Measurements from ENCODE around the gene SZT2.

Gene SZT2

DNA sequence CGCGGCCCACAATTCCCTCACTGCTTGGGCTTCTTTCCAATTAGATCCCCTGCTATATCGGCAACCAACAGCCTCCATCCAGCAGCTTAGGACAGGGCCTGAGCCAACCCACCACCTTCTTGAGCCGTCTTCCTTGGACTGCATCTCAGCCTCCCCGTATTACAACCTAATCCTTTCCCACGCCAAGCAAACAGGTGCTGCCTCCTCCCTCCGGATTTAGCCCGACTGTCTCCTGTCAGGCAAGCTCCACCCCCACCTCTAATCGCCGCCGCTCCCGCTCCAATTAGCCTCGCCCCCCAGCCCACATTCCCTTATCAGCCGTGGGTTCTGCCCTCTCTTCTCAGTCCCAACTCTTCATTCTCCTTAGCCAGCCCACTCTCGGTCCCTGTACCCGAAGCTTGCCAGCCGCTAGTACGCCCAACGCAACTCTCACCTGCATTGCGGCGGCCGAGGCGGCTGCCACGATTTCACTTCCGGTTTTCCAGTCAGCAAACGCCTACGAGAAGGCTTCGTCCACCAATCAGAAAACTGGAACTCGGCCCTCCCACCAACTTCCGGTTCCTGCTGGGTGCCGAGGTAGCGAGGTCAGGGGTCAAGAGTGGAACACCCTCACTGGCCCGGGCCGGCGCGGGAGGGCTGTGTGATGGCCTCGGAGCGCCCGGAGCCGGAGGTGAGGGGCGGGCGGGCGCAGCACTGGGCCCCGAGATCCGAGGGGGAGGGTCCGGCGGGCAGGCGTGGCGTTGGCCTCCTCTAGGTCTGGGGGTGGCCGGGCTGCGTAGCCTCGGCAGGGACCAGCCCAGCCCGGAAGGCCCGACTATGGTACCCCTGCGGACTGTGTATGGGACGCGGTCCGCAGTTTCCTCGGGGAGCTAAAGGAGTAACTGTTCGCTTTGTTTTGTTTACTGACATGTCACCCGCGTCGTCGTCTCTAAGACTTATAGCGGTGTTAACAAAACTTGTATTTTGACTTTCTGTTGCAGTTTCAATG, at the start of gene SZT2, which contains the start of gene MED8:
SZT2 (plus strand) TSS at position 574 of the 988 bp plus-strand sequence; CDS start at position 644, 70 bp downstream.
MED8 (minus strand) TSS at position 475 of the 988 bp plus-strand sequence; CDS start at position 439, 36 bp downstream.
- peak; percentile 87 for DNase-seq (ENCODE audit: low spot score)

DNA sequence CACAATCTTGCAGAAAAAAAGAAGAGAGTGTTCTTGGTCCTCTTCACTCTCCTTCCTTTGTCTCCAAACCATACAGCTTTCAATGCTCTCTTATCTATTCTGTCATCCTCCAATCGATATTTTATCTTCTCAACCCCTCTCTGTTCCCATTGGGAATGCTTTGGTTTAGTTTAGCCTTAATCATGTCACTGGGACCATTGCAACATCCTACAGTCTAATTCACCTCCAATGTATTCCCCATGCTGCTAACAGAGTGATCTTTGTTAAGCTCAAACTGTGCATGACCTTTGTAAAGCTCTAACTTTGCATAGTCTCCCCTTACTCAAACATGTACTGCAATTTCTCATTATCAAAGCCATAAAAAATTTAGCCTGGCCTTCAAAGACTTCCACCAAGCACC, 49.1 kb upstream of the SZT2 start:
- peak; percentile 36 for DNase-seq (ENCODE audit: low spot score)

DNA sequence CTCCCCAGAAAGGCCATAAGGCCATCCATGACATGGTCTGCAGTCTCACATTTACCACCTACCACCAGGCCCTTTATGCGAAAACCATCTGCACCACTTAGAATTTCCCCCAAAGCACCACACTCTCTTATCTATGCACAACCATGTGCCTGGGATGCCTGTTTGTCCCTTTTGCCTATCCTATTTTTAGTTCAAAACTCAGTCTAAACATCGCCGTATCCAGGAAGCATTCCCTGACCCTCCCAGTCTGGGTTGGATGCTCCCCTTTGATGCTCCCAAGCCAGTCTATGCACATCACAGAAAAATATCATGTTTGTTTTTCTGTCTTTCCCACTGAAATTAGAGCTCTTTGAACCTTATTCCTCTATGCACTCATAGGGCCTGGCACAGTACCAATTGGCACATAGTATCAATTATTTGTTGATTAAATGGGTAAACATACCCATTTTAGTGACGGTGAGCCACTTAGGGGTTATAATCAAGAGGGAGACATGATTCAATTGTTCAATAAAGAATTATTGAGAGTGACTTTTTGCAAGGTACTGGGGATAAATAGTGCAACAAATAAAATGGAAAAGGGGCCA, 45.3 kb upstream of the SZT2 start:
- DNase-seq (ENCODE audit: low spot score), result no peak

DNA sequence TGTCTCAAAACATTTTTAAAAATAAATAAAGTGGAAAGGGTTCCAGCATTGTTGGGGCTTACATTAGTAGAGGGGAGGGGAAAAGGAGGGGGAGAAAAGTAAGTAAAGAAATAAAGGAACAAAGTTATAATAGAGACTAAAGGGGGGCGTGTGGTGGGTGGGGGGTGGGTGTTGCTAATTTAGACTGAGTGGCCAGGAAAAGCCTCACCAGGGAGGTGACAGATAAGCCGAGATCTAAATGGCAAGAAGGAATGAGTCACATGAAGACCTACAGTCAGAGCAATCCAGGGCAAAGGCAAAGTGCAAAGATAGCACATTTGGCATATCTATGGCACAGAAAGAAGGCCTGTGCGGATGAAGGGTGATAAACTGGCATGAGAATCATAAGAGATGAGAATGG, 44.6 kb upstream of the SZT2 start:
- DNase-seq (ENCODE audit: low spot score), result no peak

DNA sequence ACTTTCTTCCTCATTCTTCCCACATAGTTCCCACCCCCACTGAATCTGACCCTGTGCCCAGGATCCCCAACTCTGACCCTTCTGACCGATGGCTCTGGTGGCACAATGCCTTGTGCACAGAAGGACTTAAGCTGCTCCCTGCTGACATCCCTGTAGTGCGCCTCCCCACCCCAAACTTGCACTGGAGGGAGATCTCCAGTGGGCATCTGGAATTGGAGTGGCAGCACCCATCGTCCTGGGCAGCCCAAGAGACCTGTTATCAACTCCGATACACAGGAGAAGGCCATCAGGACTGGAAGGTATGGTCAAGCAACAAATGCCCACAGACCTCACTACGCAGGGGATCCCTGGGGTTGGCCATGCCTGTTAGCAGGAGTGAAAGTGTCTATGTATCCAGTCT, 43.1 kb upstream of the SZT2 start:
- DNase-seq (ENCODE audit: low spot score), result no peak

DNA sequence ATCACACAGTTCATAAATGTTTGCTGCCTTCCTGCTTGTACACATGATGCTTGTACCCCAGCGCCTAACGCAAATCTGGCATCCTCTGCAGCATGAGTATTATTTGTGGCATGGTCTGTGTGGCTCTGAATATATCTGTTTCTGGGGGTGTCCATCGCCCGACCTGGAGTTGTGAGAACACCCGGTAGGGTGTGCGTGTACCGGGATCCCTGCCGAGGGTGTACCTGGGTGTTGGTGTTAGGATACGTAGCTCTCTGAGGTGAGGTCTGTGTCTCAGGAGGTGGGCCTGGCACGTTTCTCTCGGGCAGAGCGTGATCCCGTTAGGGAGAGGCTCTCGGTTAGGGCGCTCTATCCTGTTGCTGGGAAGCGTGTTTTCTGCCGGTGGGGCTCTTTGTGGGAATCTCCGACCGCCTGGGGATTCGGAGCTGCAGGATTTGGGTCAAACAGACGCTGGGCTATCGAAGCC, 41.3 kb upstream of the SZT2 start:
- peak; percentile 49 for DNase-seq (ENCODE audit: low spot score)

DNA sequence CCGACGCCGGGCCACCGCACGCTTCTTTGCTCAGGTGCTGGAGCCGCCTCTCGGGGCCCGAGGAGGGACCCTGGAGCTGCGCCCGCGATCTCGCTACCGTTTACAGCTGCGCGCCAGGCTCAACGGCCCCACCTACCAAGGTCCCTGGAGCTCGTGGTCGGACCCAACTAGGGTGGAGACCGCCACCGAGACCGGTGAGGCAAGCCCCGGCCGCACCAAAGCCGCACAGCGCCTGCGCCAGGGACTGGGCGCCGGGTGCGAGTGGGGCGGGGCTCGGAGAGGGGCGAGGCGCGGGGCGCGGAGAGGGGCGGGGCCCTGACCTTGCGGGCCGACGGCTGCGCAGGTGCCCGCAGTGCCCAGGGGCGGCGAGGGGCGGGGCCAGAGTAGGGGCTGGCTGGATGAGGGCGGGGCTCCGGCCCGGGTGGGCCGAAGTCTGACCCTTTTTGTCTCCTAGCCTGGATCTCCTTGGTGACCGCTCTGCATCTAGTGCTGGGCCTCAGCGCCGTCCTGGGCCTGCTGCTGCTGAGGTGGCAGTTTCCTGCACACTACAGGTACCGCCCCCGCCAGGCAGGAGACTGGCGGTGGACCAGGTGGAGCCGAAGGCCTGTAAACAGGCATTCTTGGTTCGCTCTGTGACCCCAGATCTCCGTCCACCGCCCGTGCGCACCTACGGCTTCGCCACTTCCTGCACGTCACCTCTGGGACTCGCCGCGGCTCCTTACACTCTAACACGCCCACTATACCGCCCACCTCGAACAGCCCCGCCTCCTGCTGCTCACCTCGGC, 40.7 kb upstream of the SZT2 start:
- peak; percentile 90 for DNase-seq (ENCODE audit: low spot score)

DNA sequence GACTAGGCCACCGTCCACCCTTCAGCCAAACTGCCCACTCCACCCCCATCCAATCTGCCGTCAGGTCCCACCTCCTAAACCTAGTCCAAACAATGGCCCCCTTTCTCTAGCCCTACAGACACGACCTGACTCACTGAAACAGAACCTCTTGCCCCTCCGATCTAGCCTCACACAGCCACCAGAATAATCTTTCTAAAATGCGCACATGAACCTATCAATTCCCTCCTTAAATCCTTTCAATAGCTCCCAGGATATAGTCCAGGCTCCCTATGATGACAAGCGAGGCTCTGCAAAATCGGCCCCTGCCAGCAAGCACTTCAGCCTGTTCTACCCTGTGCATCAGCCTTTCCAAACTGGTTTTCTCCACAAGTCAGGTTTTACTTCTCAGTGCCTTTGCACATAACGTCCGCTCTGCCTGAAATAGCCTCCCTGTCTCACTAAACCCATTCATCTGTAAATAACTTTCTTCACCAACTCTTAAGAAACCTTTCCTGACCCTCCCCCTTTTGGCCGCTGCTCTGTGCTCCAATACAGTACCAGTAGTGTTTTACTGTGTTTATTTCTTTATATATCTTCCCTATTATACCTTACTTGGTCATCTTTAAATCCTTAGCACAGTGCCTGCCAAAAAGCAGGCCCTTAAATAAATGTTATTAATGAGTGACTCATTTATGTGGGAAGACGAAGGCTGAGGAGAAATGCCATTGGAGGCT, 39.9 kb upstream of the SZT2 start:
- DNase-seq (ENCODE audit: low spot score), result no peak

DNA sequence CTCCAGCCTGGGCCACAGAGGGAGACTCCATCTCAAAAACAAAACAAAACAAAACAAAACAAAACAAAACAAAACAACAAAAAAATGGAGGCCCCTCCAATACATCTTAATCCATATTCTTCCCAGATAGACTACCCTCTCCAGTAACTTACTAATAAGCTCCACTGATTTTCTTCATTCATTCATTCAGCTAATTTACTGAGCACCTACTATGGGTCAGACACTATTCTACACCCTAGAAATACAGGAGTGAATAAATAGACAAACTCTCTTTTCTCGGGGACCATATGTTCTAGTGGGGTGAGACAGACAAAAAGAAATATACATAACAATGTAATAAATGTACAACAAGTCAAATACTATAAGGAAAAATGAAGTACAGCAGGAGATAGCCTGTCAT, 38.7 kb upstream of the SZT2 start:
- DNase-seq (ENCODE audit: low spot score), result no peak

DNA sequence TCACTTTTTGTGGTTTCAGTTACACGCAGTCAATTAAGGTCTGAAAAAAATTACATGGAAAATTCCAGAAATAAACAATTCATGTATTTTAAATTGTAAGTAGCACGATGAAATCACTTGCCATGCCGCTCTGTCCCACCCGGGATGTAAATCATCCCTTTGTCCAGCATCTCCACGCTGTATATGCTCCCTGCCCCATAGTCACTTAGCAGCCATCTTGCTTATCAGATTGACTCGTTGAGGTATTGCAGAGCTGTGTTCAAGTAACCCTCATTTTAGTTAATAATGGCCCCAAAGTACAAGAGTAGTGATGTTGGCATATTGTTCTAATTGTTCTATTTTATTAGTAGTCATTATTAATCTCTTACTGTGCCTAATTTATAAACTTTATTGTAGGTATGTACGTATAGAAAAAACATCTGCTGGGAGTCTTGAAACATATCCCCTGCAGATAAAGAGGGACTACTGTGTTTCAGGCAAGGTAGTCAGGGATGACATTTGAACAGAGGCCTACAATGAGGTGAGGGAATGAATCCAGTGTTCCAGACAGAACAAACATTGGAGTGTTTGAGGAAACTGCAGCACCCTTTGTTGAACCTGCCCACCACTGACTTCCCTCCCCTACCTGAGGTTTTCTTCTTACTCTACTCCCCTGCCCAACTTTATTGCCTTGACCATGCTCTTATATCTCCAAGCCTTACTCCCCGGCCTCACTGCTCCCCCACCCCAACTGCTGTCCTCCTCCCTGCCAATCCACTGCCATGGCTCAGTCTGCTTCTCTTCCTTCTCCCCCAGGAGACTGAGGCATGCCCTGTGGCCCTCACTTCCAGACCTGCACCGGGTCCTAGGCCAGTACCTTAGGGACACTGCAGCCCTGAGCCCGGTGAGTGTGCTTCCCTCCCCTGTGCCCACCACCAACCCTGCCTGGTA, 38.0 kb upstream of the SZT2 start:
- no peak for DNase-seq (ENCODE audit: low spot score)

DNA sequence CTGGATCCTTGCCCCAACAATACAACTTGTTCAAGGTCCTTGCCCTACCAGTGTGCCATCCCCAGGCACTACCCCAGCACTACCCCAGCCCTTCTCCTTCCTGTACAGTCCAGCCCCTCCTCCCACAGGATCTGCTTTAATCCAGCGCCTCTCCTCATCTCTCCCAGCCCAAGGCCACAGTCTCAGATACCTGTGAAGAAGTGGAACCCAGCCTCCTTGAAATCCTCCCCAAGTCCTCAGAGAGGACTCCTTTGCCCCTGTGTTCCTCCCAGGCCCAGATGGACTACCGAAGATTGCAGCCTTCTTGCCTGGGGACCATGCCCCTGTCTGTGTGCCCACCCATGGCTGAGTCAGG, 37.4 kb upstream of the SZT2 start:
- no peak for DNase-seq (ENCODE audit: low spot score)

DNA sequence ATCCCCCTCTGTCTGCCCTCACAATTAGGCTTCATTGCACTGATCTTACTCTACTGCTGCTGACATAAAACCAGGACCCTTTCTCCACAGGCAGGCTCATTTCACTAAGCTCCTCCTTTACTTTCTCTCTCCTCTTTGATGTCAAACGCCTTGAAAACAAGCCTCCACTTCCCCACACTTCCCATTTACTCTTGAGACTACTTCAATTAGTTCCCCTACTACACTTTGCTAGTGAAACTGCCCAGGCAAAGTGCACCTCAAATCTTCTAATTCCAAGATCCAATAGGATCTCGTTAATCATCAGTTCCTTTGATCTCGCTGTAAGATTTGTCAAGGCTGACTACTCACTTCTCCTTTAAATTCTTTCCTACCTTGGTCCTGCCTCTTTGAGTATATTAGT, 36.8 kb upstream of the SZT2 start:
- no peak for DNase-seq (ENCODE audit: low spot score)

DNA sequence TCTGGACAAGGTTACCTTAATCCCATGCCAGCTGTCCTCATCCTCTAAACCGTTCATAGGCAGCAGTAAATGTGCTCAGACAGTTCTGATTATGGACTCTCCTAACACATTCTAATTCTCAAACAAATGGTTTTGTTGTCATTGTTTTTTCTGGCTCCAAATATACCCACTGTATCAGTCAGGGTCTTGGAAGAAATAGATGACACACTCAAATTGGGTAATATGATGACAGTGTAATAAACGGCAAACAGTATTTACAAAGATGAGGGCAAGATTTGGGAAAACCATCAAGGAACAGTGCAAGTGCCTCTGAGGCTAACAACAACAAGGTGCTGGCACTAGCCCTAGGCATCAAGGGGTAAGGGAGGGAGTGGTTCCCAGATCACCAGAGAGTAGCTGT, 35.2 kb upstream of the SZT2 start:
- DNase-seq (ENCODE audit: low spot score), result no peak

DNA sequence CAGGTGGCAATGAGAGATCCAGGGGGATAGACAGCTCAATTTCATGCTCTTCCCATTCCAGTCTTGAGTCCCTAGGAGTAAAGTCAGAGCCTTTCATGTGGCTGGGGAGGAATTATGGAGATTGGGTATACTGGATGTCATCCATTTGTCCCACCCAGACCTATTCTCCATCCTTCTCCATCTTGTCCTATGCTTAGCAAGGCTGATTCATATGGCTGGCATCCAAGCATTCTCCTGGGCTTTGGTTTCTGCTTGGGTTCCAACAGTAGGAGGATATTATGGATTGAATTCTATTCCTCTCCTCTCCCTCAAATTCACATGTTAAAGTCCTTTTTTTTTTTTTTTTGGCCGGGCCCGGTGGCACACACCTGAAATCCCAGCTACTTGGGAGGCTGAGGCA, 34.8 kb upstream of the SZT2 start:
- DNase-seq (ENCODE audit: low spot score), result no peak

DNA sequence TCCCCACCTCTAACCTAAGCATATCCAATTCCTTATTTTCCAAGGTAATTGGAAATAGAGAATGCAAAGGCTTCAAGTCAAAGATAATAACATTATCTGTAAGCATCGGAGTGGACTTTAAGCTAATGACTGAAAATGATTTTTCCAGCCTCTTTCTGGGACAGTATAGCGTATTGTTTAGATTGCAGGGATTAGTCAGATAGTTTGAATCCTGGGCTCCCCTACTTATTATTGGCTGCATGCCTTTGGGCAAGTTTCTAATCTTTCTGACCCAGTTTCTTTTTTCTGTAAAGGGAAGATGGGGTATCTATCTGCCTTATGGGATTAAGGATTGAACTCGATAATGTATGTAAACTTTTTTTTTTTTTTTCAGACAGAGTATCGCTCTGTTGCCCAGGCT, 32.4 kb upstream of the SZT2 start:
- DNase-seq (ENCODE audit: low spot score), result no peak

DNA sequence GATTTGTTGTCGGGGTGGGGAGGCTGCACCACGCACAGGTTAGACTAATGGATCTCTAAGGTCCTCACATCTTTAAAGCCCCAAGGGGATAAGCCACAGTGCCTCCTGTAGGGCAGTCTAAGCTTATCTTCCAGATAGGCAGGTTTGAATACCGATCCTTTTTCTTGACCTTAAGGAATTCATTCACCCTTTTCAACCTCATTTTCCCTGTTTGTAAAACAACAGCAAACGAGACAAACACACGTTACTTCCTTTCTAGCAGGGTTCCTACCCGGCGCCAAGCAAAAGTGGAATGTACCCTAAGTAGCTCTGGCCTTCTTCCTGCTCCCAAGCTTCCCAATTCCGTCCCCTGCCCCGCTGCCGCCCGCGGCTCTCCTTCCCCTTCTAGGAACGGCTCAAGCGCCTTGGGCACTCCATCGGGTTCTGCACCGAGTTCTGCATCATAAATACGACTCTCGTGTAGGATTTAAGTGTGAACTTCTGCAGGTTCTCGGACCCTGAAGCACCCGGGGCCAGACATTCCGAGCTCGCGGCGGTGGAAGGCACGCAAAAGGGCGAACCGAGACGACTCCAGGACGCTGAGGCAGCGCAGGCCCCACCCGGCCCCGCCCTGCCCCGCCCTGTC, 31.5 kb upstream of the SZT2 start:
- peak; percentile 47 for DNase-seq (ENCODE audit: low spot score)

DNA sequence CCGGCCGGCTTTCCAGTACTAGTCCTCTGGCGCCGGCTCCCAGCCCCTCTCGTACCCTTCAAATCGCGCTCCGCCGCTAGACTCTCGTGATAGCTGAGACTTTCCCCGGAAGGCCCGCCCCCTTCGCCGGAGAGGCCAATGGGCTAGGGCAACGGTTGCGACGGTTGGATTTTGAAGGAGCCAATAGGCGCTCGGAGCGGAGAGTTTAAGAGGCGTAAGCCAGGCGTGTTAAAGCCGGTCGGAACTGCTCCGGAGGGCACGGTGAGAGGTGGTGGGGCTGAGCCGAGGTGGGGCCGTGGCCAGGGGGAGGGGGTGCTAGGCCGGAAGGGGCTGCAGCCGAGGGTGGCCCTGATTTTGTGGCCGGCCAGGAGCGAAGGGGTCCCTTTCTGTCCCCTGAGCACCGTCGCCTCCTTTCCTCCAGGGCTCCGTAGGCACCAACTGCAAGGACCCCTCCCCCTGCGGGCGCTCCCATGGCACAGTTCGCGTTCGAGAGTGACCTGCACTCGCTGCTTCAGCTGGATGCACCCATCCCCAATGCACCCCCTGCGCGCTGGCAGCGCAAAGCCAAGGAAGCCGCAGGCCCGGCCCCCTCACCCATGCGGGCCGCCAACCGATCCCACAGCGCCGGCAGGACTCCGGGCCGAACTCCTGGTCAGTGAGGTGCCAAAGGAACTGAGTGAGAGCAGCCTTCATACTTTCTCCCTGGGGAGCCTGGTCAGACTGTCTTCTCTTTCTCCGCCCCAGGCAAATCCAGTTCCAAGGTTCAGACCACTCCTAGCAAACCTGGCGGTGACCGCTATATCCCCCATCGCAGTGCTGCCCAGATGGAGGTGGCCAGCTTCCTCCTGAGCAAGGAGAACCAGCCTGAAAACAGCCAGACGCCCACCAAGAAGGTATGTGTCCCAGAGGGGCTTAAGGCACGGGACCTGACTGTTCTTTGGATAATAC, 30.7 kb upstream of the SZT2 start, which contains the start of gene CDC20:
CDC20 (plus strand) TSS at position 236 of the 948 bp plus-strand sequence; CDS start at position 471, 235 bp downstream.
- DNase-seq (ENCODE audit: low spot score), result peak; percentile 81

DNA sequence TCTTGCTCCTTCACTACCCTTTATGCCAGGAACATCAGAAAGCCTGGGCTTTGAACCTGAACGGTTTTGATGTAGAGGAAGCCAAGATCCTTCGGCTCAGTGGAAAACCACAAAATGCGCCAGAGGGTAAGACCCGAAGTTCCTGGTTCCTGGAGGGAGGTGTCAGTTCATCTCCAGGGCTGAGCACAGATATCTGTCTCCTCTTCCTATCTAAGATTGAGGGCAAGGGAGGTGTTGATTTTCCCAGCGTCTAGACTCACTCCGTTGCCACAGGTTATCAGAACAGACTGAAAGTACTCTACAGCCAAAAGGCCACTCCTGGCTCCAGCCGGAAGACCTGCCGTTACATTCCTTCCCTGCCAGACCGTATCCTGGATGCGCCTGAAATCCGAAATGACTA, 30.0 kb upstream of the SZT2 start:
- DNase-seq (ENCODE audit: low spot score), result no peak

DNA sequence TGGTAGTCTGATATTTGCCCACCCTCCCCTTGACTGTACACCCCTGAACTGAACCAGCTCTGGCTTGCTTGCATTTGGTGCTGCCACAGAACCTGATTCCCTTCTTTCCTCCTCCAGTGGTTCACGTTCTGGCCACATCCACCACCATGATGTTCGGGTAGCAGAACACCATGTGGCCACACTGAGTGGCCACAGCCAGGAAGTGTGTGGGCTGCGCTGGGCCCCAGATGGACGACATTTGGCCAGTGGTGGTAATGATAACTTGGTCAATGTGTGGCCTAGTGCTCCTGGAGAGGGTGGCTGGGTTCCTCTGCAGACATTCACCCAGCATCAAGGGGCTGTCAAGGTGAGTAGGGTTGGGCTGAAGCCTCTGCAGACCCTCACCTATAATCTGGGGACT, 29.1 kb upstream of the SZT2 start:
- no peak for DNase-seq (ENCODE audit: low spot score)

Data from HuH-7.5 (cell line).